GM12878 (cell line): Measurements from ENCODE around the gene ZDHHC11.

Experiments
- BCLAF1 ChIP-seq: fragments of 450-650 bp; IDR thresholded peaks from 2 replicates; pipeline ENCODE4 v1.6.1; 2017; ENCODE audit warnings: antibody characterized with exemption, mild to moderate bottlenecking, moderate library complexity
- CTCF ChIP-seq, 3 experiments: IDR thresholded peaks in 2 of 3; conservative IDR thresholded peaks in 1 of 3; 2 replicates each; pipeline ENCODE4 v1.5.1; 2011; ENCODE audit warnings: low read depth in 3 of 3, low read length in 3 of 3, mild to moderate bottlenecking in 3 of 3, control low read depth in 2 of 3, moderate library complexity in 2 of 3, inconsistent platforms in 1 of 3, mixed read lengths in 1 of 3; ENCODE audit not compliant: control insufficient read depth in 2 of 3, insufficient read depth in 1 of 3; ENCODE audit errors: extremely low read depth in 1 of 3
- FOXM1 ChIP-seq: IDR thresholded peaks from 2 replicates; pipeline ENCODE4 v1.6.1; 2012; ENCODE audit warnings: low read depth, mild to moderate bottlenecking, inconsistent platforms, low read length, moderate library complexity
- JUND ChIP-seq: IDR thresholded peaks from 2 replicates; pipeline ENCODE4 v1.6.1; 2012; ENCODE audit warnings: low read depth, mild to moderate bottlenecking, low read length, improper control_type of control experiment, moderate library complexity
- MAX ChIP-seq: IDR thresholded peaks from 2 replicates; pipeline ENCODE4 v1.6.1; 2012; ENCODE audit warnings: low read depth, low read length, improper control_type of control experiment
- POLR2A ChIP-seq: IDR thresholded peaks from 2 replicates; pipeline ENCODE4 v1.6.1; 2011; ENCODE audit warnings: low read depth, mild to moderate bottlenecking, low read length
- POLR2AphosphoS5 ChIP-seq: IDR thresholded peaks from 2 replicates; pipeline ENCODE4 v1.6.1; 2011; ENCODE audit warnings: mild to moderate bottlenecking, low read length, inconsistent platforms
- RCOR1 ChIP-seq: conservative IDR thresholded peaks from 2 replicates; pipeline ENCODE4 v1.6.1; 2012; ENCODE audit warnings: low read depth, low read length, improper control_type of control experiment
- ZNF274 ChIP-seq: IDR thresholded peaks from one replicate; pipeline ENCODE4 v1.8.0; 2011; ENCODE audit not compliant: insufficient read length, insufficient read depth

GRCh38 chr5:875931-876330 is 25.1 kb upstream of the ZDHHC11 start:
- no peak for TF ChIP-seq POLR2A
- TF ChIP-seq CTCF (IDR thresholded peaks at IDR 0.05 in 2 of 3, conservative IDR thresholded peaks at IDR 0.05 in 1 of 3; ENCODE audit: control insufficient read depth in 2 of 3, extremely low read depth in 1 of 3, insufficient read depth in 1 of 3, low read depth in 3 of 3, low read length in 3 of 3) = no peak
- TF ChIP-seq POLR2AphosphoS5 = no peak
- TF ChIP-seq BCLAF1 = no peak
- TF ChIP-seq ZNF274 = no peak
- TF ChIP-seq MAX = no peak
- no peak for TF ChIP-seq FOXM1
- TF ChIP-seq RCOR1 = no peak
- TF ChIP-seq JUND = no peak
